NCI-H1092 treated with DMSO at 0.1 percent for 48 hours (cell line): Measurements from ENCODE around the gene TEAD4.

ENCODE experiments used
- DNase-seq: peaks from one replicate; lab custom pipeline; 2025; lab: John Stamatoyannopoulos, UW

Gene TEAD4

GRCh38 chr12:3002646-3003045, 43.4 kb downstream of the TEAD4 start:
- DNase-seq: no peak

GRCh38 chr12:3003357-3003992, 44.3 kb downstream of the TEAD4 start:
- no peak for DNase-seq

DNA sequence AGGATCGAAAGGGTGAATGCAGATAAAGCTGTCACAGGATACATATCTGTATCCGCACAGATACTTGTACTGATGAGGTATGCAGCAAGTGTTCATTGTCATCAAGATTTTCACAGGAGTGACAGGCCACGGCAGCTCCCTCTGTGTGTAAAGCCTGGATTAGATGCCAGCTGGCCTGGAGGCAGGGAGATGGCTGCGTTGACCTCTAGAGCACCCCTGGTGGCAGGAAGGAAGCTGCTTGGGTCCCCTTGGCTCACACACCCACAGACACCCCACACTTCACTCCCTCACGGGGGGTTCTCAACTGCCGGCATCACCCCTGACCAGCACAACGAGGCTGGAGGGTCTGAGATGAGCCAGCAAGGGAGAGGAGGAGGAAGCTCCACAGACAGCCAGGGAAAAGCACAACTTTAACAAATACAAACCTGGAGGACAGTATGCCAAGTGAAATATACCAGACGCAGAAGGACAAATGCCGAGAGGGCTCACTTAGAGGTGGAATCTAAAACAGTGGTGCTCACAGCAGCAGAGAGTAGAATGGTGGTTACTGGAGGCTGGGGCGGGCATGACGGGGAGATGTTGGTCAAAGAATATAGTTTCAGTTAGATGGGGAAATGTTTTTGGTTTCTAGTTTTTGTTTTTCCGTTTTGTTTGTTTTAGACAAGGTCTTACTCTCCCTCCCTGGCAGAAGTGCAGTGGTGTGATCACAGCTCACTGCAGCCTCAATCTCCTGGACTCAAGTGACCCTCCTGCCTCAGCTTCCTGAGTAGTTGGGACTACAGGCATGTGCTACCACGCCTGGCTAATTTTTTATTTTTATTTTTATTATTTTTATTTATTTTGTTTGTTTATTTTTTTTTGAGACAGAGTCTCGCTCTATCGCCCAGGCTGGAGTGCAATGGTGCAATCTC, 45.7 kb downstream of the TEAD4 start:
- no peak for DNase-seq

GRCh38 chr12:3005736-3006135, 46.5 kb downstream of the TEAD4 start:
- DNase-seq: no peak

DNA sequence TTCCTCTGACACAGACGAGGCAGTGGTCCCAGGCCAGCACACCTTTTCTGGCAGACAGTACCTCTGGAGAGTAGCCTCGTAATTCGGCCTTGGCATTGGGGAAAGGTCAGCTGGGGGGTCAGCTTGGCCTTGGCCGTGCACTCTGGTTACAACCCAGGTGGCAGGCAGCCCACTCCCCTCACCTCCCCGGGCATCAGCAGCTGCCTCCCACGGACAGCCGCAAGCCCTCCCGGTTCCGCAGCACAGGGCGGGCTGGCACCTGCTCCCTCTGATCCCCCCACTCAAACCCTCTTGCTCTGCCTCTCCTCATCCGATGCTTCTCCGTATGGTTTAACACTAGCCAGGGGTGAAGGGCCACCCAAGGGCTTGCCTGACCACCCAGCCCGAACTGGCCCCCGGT, 50.6 kb downstream of the TEAD4 start:
- DNase-seq: no peak

GRCh38 chr12:3010214-3010930, 51.2 kb downstream of the TEAD4 start:
- no peak for DNase-seq

DNA sequence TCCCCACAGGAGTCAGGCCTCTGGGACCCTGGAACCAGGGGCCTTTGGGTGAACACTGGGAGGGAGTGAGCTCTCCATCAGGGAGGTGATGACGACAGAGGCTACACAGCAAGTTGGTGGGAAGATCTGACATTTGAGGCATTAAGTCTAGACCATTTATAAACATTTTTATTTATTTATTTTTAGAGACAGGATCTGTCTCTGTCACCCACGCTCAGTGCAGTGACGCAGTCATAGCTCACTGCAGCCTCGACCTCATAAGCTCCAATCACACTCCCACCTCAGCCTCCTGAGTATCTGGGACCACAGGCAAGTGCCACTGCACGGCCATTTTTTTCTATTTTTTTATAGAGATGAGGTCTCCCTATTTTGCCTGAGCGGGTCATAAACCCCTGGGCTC, 53.6 kb downstream of the TEAD4 start:
- DNase-seq: no peak

DNA sequence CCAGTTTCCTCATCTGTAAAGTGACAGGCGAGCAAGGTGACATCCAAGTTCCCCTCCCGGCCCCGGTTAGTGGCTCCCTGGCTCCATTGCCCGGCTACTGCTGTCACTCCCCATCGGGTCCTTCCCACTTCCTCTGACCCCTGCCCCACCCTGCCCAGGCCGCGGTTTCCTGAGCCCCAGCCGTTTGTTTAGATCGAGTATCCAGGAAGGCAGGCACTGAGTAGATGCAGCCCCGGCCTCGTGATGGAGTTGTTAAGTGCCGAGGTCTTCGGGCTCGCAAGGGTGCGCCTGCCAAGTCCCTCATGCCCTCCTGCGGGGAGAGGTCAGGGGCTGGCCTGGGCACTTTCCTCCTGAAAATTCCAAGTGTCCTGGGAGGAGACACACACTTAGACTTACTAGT, 55.4 kb downstream of the TEAD4 start:
- DNase-seq: no peak

GRCh38 chr12:3015356-3015755, 56.2 kb downstream of the TEAD4 start:
- no peak for DNase-seq

DNA sequence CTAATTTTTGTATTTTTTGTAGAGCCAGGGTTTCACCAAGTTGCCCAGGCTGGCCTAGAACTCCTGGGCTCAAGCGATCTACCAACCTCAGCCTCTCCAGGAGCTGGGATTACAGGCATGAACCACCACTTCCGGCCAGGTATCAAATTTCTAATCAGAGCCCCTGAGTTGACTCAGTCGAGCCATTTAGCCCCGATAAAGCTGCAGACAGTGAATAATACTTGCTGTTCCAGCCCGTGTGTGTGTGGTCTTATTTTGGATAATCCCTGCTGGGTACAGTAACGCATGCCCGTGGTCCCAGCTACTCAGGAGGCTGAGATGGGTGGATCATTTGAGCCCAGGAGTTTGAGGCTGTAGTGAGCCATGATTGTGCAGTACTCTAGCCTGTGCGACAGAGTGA, 57.0 kb downstream of the TEAD4 start:
- DNase-seq: no peak

DNA sequence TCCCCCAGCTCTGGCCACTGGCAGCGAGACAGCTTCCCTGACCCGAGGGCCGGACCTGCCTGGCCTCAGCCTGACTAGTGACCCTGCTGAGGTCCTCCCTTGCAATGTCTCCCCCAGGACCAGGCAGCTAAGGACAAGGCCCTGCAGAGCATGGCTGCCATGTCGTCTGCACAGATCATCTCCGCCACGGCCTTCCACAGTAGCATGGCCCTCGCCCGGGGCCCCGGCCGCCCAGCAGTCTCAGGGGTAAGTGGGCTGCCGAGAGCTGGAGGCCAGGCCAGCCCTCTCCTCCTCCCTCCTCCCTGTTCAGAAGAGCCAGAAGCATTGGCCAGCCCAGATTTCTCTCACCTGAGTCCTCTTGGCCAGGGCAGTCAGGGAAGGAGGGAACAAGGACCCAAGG, 58.1 kb downstream of the TEAD4 start:
- DNase-seq: no peak

DNA sequence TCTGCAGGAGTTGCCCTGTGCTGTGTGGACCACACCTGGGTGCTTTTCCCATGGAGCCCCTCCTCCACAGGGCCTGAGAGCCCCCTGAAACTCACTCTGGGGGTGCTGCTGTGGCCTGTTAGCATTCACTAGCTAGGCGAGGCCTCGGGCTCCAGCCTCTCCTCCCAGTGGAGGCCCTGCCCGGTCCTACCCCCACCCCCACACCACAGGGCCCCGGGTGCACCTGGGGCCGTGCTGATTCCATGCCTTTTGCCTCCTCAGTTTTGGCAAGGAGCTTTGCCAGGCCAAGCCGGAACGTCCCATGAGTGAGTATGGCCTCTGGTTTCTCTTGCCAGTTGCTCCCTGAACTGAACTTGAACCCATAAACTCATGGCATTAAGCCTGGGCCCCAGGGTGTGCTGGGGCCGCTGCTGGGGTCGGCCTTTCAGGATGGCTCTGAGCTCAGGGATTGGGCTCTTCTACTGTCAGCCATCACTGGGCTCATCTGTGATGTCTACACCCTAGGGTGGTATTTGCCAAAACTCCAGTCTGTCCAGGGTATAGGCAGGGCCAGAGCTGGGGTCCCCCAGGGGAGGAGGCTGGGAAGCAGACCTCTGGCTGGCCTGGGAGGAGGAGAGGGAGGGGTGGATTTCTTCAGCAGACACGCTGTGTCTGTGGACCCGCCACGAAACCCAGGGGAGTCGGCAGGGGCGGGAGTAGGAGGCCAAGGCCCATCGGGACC, 59.2 kb downstream of the TEAD4 start:
- DNase-seq: no peak

GRCh38 chr12:3019005-3019680, 59.9 kb downstream of the TEAD4 start:
- DNase-seq: no peak

DNA sequence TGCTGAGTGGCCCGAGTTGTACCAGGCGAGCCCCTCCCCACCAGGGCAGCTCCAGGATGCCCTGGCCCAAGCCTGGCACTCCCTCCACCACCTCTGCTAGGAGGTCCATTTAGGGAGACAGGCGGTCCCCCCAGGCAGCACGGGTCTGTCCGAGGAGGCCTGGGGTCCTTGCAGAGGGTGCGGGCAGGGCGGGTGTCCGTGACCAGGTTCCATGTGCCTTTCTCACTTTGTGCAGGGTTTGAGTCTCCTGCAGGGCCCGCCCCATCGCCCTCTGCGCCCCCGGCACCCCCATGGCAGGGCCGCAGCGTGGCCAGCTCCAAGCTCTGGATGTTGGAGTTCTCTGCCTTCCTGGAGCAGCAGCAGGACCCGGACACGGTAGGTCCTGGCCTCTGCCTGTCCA, 61.2 kb downstream of the TEAD4 start:
- DNase-seq: no peak

DNA sequence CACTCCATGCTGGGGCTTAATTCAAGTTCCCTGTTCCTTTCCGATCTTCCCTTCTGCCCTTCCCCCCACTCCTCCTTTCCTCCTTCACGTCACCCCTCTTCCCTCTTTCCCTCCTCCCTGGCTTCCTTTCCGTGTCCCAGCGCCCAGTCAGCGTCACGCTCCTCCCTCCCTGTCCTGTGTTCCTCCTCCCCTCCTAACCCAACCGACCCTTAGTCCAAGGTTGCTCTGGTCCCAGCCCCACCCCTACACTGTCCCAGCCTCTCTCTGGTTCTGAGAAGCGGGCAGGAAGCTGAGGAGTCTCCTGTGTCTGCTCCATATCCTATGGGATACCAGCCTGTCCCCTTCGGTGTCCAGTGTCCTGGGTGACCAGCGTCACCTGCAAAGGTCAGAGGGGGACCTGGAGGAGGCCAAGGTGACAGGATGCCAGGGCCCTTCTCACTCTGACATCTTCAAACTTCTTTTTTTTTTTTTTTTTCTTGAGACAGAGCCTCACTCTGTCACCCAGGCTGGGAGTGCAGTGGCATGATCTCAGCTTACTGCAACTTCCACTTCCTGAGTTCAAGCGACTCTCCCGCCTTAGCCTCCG, 61.7 kb downstream of the TEAD4 start:
- DNase-seq: no peak

DNA sequence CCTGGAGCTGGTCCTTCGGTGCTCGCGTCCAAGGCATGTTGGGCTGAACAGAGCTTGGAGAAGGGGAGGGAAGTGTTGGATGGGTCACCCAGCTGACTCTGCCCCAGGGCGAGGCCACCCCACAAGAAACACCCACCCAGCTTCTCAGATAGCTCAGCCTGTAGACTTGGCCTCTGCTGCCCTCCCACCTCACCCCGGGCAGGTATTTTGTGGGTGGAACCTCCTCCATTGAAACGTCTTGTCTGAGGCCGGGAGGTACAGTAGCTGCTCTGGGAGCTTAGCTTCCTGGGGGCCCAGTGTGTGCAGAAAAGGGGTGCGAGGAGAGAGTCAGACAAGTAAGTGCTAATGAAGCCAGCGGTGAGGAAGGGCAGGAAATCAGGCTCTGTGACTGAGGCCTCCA, 63.2 kb downstream of the TEAD4 start:
- no peak for DNase-seq

GRCh38 chr12:3022961-3023360, 63.8 kb downstream of the TEAD4 start:
- DNase-seq: no peak

DNA sequence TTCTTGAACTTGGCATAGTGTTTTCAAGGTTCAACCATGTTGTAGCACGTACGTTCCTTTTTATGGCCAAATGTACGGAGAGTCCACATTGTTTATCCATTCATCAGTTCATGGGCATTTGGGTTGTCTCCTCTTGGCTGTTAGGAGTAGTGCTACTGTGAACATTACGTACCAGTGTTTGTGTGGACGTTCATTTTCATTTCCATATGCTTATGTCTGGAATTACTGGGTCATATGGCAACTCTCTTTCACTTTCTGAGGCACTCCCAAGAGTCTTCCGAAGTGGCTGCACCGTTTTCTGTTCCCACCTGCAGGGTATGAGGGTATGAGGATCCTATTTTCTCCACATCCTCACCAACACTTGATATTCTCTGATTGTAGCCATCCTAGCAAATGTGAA, 68.9 kb downstream of the TEAD4 start:
- DNase-seq: no peak

DNA sequence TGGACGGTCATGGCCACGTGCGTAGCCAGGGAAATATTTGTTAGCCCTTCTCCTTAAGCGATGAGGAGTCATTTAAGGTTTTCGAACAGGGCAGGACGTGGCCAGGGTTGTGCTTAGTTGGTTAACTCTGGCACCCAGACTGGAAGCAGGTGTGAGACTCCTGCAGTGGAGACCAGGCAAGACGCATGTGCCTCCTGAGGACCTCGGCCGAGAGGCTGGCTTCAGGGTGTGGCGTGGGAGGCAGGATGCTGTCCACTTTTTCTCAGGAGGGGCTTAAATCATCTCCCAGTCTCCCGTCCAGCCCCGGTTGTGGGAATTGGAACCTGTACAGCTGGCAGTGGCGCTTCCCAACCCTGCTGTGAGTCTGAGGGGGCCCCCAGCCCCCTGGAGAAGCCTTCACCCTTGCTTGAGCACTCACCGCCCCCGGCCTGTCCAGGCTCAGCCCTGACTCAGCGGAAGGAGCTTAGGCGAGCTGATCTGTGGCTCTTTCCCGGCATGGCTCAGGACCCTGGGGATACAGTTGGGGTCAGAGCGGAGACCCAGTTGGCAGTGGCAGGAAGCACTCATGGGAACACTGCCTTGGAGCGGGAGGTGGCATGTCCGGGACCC, 71.7 kb downstream of the TEAD4 start:
- no peak for DNase-seq

DNA sequence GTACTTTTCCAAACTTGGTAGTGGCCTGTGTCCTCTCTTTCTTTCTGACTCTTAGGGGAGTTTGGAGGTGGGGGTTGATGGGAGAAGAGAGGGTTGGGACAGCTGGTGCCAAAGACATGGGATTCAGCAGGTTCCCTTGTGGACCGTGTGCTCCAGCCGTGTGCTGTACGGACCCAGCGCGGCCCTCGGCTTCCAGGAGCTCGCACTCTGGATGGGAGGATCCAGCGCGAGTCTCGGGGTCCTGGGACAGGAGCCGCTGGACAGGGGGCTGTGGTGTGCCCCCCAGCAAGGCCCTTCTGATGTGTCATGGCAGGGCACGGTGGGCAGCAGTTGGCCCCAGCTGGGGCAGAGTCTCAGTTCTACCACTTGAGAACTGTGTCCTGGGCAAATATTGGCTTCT, 73.0 kb downstream of the TEAD4 start:
- DNase-seq: no peak
